GM19463 (cell line): ENCODE measurements around the gene PPP1R16B.
A peak's percentile ranks its signal among the peaks of the same experiment; 100 is the strongest.

ENCODE experiments used
- ATAC-seq: cut with Tn5 transposase; IDR thresholded peaks from one replicate; pipeline ENCODE4 v1.9.1; 2021; ENCODE audit warnings: mild to moderate bottlenecking, moderate library complexity; ENCODE audit not compliant: unreplicated experiment

PPP1R16B gene

DNA sequence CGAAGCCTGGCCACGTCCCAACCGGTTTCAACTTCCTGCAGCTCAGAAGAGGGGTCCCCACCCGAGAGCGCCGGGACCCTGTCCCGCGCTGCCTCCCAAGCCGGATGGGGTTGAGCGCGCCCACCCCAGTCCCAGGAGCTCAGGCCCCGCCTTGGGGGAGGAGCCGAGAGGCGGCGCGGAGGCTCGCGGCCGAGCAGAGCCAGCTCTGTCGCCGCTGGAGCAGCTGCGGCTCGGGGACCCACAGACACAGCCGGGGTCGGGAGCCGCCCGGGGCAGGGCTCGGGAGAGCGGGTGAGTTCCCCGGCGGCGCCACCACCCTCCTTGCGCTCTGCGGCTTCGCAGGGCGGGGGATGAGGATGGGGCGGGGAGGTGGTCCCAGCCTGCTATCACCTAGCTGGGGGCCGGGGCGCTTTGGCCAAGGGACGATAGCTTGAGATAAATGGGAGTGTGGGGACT is at the start of gene PPP1R16B:
Gene PPP1R16B, plus strand, starts transcription at position 196 of the 456 bp plus-strand sequence. CDS start 30,229 bp downstream, outside the sequence.
- peak; percentile 49 for ATAC-seq

DNA sequence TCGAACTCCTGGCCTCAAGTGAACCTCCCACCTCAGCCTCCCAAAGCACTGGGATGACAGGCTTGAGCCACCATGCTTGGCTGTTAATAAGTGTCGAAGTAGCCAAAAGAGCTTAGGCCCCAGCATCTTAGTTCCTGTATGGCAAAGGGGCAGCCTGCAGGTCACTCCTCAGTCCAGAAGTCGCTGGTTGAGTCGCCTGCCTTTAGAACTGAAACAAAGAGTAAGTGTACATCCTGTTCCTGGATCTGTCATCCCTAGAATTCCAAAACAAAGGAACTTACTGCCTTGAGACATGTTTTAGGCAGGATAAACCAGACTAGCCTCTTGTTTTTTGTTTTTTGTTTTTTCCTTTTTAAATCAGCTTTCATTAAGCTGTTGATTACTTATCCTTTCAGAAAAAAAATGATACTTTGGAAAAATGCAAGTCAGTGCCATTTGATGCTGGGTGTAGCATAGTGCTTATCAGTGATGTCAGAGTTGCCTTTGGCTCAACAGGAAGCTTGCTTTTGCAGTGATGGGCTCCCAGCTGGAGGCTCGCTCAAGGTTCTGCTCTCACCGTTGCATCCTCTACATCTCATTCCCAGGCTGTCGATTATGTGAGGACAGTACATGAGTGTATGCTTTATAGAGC is 48.2 kb upstream of the PPP1R16B start:
- ATAC-seq = no peak

DNA sequence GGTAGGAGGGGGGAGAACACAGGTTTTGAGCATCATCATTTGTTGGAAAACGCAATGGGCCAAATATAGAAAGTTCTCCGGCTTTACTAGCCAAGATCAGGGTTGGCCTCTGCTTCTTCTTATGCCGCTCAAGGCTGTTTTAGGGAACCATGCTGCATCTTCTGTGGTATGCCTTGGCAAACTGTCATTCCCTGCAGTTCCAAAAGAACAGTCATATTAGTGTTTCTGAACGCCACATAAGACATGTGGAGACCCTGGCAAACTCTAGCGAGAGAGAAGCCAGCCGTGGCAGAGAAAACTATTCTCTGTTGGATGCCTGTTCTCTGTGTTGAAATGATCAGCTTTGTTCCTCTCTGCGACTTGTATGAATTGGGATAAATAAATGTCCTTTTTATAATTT is 46.4 kb upstream of the PPP1R16B start:
- no peak for ATAC-seq

DNA sequence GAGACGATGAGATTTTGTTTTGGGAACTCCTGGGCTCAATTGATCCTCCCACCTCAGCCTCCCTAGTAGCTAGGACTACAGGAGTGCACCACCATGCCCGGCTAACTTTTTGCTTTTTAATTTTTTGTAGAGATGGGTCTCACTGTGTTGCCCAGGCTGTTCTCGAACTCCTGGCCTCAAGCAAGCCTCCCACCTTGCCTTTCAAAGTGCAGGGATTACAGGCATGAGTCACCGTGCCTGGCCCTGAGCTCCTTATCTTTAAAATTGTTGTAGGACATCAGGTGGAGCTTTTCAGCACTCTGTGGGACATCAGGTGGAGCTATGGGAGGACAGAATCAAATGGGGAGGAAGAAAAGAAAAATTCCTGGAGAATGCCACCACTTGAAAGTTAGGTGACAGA is 44.5 kb upstream of the PPP1R16B start:
- ATAC-seq = no peak

DNA sequence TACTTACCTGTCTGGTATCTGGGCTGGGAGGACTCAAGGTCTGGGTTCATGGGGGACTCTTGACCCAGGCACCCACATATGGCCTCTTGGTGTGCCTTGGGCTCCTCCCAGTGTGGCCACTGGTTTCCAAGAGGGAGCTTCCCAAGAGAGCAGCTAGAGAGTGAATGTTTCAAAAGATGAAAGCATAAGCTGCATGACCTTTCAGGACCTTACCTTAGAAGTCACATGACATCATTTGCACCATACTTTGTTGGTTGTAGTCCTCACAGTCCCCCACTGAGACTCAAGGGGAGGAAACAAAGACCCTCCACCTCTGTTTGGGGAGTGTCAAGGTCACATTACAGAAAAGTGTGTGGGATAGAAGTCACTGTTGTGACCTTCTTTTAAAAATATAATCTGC is 43.3 kb upstream of the PPP1R16B start:
- ATAC-seq = no peak

DNA sequence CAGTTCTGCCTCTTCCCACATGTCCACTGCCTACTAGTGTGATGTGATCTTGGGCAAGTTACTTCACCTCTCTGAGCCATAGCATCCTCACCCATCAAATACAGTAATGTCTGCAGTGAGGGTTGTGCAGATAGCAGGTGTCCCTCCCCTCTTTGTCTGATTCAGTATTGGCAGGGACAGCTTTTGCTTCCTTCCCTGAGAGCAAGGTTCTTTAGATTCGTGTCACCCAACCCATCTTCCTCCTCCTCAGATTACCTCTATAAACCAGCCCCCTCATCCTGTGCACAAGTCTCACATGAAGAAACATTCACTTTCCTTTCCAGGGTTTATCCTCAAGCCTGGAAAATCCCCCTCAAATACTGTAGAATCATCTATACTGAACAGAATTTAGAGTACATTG is 41.9 kb upstream of the PPP1R16B start:
- no peak for ATAC-seq

DNA sequence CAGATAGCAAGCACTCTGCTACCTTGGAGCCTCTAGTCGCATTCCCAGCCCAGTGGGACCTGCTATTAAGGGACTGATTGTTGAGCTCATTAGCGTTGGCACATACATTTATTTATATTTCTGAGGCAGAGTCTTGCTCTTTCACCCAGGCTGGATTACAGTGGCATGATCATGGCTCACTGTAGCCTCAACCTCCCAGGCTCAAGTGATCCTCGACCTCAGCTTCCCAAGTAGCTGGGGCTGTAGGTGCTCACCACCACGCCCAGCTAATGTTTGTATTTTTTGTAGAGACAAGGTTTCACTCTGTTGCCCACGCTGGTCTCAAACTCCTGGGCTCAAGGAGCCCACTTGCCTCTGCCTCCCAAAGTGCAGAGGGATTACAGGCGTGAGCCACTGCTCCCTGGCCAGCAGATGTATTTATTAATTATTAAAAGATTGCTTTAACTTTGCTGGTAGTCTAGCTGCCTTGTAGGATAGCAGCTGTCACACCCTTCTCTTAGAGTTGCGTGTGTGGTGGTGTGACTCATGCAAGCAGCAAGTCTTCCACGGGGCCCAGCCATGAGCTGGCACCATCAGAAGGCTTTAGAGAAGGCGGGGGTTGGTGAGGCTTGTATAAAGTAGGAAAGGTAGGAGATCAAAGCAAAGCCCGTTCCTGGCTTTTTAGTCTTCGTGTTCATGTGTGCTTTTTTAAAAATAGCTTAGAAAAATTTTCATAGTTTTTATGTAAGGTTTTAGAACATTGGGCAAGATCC is 40.8 kb upstream of the PPP1R16B start:
- ATAC-seq = no peak

DNA sequence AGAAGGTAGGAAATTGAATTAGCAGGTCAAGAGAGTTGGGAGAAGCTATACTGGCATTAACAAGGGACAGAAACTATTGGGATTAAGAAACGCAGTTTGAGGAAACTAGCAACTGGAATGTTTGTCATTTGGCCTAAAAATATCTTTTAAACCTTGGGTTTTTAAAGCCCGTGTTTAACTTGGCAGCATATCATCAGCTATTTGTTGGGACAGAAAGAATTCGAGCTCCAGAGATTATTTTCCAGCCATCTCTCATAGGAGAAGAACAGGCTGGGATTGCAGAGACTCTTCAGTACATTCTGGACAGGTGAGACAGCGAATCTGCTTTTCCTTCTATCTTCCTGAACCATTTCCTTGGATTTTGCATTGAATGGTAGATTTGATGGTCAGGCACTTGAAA is 39.4 kb upstream of the PPP1R16B start:
- ATAC-seq = no peak

DNA sequence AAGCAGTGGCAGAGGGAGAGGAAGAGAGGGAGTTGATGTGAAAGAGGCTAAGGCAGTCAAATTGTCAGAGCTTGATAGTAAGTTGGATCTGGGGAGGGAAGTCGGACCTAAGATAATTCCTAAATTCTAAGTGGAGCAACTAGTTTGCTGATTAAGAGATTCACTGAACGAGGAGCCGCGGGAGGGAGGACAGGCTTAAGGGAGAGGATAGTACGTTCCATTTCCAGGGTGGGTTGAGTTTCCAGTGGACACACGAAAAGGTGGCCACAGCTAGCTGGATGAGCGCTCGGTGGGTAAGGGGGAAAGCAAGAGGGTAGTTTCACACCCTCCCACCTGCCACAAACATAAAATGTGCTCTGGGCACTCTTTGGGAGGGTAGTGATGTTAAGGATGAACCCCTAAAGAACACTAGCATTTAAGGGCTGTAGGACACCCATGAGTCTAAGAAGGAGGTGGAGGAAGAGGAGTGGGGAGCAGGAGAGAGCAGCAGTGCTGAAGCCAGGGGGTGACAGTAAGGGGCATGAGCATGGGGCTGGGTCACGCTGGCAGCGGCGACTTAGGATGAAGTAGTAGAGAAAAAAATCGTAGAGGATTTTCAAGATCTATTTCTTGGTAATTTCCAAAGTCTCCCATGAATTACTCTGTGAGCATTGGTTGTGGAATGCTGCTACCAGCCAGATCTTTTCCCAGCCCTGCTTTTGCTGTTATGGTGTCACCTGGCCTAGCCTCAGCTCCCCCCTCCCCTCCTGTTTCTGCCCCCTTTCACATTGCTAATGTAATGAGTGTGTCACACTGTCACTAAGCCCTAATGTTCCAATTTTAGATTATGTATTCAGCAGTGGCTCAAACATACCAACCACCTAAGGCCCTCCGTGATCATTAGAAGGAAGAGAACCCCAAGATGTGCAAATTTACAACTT is 35.9 kb upstream of the PPP1R16B start:
- no peak for ATAC-seq

DNA sequence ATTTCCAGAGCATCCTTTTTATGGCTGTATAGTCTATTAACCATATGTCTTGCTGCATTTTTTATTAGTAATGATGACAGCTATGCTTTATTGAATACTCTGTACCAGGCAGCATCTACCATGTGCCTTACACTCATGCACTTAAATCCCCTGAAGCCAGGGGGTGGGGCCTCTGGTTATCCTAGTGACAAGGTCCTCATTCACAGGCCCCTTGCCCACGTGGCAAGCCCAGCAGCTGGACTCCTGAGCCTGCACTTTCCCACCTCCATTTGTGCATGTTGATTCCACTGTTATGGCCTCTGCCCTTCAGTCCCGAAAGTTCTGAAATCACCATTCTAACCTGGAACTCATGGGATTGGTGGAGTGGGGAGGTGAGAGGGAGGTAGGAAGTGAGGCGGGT is 35.0 kb upstream of the PPP1R16B start:
- no peak for ATAC-seq

DNA sequence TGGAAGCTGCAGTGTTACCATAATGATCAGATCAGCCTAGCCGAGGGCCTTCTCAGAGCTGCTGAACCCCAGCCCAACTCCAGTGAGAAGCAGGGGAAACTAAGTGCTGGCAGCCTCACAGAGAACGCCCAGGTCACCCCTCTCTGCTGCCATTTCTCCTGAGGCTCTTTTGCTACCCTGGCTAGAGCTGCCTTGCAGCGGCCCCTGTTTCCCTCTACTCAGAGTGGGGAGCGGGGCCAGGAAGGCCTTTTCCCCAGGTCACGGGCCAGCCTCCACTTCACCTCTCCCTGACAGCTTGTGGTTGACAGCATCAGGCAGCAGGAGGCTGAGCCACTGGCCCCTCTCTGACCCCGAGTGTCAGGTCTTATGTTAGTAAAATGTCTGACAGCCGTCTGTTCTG is 34.5 kb upstream of the PPP1R16B start:
- no peak for ATAC-seq

DNA sequence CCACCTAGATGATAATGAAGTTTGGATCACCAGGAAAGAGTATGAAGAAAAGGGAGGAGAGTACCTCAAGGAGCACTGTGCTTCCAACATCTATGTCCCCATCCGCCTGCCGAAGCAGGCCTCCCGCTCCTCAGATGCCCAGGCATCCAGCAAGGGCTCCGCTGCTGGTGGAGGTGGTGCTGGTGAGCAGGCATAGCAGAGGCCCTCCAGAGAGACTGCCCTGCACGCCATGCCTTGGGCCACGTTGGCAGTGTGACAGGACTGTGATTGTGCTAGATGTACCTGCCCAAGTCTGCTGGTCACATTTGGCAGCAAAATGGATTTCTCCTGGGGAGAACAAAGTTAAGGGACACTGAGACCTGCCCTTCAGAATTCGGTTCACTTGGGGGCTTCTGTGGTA is 33.9 kb upstream of the PPP1R16B start:
- ATAC-seq = no peak

DNA sequence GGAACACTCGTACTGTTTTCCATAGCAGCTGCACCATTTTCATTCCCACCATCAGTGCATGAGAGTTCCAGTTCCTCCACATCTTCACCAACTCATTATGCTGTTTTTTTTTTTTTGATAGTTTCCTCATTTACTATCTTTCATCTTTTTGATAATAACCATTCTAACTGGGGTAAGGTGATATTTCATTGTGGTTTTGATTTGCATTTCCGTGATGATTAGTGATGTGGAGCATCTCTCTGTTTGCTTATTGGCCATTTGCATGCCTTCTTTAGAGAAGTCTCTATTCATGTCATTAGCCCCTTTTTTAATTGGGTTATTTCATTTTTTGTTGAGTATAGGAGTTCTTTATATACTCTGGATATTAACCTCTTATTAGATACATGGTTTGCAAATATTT is 31.3 kb upstream of the PPP1R16B start:
- no peak for ATAC-seq

DNA sequence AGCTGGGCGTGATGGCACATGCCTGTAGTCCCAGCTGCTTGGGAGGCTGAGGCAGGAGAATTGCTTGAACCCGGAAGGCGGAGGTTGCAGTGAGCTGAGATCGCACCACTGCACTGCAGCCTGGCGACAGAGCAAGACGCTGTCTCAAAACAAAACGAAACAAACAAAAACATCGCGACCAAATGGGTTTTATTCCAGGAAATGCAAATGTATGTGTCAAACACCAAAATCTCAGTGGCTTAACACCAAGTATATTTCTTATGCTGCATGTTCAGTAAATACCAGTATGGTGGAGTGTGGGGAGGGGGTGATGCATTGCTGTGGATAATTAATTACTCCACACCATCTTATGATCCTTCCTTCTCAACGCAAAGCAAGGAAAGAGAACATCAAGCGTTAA is 29.1 kb upstream of the PPP1R16B start:
- no peak for ATAC-seq

DNA sequence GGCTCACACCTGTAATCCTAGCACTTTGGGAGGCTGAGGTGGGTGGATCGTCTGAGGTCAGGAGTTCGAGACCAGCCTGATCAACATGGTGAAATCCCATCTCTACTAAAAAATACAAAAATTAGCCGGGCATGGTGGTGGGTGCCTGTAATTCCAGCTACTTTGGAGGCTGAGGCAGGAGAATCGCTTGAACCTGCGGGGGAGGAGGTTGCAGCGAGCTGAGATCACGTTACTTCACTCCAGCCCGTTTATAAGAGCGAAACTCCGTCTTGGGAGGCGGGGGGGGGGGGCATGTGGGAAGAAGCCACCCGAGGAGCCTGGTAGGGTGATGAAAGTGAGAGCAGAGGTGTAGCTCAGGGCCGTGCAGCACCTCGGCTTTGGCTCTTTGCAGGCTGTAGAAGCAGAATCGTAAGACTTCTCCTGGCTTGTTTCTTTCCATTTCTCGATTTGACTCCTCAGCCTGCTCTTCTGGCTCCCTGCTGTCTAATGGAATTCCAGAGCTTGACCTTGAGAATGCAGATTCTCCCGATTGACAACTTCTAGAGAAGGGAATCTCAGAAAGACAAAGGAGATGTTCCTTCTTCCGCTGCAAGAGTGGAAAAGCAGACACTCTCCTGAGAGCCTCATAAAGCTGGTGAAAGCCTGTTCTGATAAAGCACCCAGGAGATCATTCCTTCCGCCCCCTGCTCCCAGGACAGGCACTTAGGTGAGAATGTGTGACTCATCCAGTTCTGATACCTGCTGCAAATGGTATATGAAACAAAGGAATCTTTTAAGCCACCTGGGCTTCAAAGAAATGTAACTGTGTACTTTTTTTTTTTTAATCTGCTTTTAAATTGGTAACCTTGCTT is 26.0 kb upstream of the PPP1R16B start:
- ATAC-seq = no peak

DNA sequence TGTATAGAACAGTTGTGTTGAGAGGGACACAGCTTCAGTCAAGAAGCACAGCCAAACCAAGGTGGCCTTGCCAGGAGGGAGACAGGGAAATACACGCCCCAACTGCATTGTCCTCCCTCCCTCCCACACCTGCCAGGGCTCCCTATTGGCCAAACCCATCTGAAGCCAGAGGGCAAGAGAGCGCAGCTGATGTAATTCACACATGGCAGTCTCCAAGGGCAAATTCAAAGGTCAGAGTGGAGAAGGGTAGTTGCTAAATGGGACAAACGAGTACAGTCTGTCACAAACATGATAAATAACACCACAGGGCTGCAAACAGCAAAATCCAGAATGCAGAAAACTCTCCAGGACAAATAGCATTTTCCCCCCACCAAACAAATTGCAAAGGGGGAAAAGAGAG is 23.2 kb upstream of the PPP1R16B start:
- ATAC-seq = no peak

DNA sequence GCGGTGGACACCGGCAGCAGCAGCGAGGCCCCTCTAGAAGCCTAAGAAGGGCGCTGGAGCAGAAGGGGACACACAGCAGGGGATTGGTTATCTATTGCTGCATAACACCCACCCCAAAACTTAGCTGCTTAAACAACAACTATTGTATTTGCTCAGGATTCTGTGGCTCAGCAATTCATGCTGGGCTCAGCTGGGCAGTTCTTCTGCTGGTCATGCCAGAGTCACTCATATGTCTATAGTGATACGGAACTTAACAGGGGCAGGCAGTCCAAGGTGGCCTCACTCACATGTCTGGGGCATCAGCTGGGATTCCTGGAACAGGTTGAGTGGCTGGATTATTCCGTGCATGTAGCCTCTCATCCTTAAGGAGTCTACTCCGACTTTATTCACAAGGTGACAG is 17.6 kb upstream of the PPP1R16B start:
- ATAC-seq = no peak

DNA sequence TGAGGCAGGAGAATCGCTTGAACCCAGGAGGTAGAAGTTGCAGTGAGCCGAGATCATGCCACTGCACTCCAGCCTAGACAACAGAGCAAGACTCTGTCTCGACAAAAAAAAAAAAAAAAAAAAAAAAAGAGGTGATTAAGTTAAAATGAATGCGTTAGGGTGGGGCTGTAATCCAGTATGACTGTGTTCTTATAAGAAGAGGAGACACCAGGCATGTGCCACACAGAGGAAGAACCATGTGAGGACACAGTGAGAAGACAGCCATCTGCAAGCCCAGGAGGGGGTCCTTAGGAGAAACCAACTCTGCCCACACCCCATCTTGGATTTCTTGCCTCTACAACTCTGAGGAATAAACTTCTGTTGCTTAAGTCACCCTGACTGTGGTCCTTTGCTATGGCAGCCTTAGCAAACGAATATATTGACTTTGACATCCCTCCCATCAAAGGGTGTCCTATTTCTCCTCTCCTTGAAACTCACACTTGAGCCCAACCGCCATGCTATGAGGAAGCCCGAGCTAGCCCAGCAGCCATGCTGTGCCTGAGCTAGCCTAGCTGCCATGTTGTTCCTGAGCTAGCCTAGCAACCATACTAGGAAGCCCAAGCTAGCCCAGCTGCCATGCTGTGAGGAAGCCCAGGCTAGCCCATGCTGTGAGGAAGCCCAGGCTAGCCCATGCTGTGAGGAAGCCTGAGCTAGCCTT is 15.8 kb upstream of the PPP1R16B start:
- ATAC-seq = no peak

DNA sequence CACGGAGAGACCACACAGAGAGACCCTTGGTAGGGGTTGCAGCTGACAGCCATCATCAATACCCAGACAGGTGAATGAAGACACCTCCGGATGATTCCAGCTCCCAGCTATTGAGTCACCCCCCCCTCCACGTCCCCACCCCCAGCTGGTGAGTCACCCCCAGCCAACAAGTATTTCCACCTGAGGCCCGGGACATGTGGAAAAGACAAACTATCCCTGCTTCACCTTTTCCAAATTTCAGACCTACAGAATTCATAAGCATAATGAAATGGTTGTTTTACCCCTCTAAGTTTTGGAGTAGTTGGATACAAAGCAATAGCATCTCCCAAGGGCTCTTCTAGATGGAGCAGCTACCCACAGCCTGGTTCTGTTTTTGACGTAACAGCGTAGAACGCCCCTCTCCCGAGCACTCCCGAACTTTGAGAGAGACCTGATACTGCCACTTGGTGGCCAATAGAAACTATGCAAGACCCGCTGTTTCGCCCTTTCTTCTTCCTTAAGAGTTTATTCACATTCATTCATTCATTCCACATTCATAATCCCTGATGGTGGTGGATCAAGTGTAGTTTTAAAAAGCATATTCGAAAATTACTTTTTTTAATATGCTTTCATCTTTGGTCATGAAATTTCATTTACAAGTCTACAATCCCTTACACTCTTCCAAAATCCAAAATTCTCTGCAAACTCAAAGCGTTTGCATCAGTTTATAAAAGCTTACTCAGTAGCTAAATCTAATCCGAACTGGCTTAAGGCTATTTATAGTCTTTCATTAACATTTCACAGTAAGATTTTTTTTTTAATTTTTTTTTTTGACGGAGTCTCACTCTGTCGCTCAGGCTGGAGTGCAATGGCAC is 15.1 kb upstream of the PPP1R16B start:
- ATAC-seq = no peak
